HepG2 (cell line): ENCODE measurements around the gene JPH2. TPM values are rescaled to one million over a fixed set of nuclear protein-coding genes. Genes with fewer than 3 reads are reported as not detected.
A peak's percentile ranks its signal among the peaks of the same experiment; 100 is the strongest.

Source experiments
- ELF4 ChIP-seq: sonication (generic); formaldehyde crosslinking; IDR thresholded peaks from 2 replicates; pipeline ENCODE4 v1.5.0; 2020; ENCODE audit warnings: missing genetic modification reagents, mild to moderate bottlenecking, moderate library complexity, borderline replicate concordance
- FOXJ3 ChIP-seq: sonication (generic); formaldehyde crosslinking; IDR thresholded peaks from 2 replicates; pipeline ENCODE4 v1.4.0; 2020; ENCODE audit warnings: missing genetic modification reagents, mild to moderate bottlenecking, borderline replicate concordance
- KAT8 ChIP-seq: IDR thresholded peaks from 2 replicates; pipeline ENCODE4 v1.6.1; 2016; ENCODE audit warnings: missing genetic modification reagents, missing compliant biosample characterization
- LCORL ChIP-seq, 2 experiments: fragments of 450-650 bp in 1 of 2; sonication (generic) in 1 of 2; formaldehyde crosslinking in 1 of 2; IDR thresholded peaks; 2 replicates each; pipeline versions ENCODE4 v1.5.0 to v1.6.1; 2017 to 2020; ENCODE audit warnings: antibody characterized with exemption in 1 of 2, missing genetic modification reagents in 1 of 2
- MLXIP ChIP-seq: sonication (generic); formaldehyde crosslinking; IDR thresholded peaks from 2 replicates; pipeline ENCODE4 v1.9.0; 2021; ENCODE audit warnings: missing genetic modification reagents, borderline replicate concordance
- PATZ1 ChIP-seq: sonication (generic); formaldehyde crosslinking; IDR thresholded peaks from 2 replicates; pipeline ENCODE4 v1.4.0; 2020; ENCODE audit warnings: missing genetic modification reagents
- PAXIP1 ChIP-seq: sonication (generic); formaldehyde crosslinking; conservative IDR thresholded peaks from 2 replicates; pipeline ENCODE4 v1.4.0; 2020; ENCODE audit warnings: mild to moderate bottlenecking, missing genetic modification reagents, moderate library complexity
- RNF219 ChIP-seq: sonication (generic); formaldehyde crosslinking; IDR thresholded peaks from 2 replicates; pipeline ENCODE4 v1.5.0; 2020; ENCODE audit warnings: mild to moderate bottlenecking, missing genetic modification reagents
- SMC3 ChIP-seq: IDR thresholded peaks from 2 replicates; pipeline ENCODE4 v1.6.1; 2011; ENCODE audit warnings: low read length, improper control_type of control experiment
- SOX13 ChIP-seq, 3 experiments: fragments of 450-650 bp in 1 of 3; sonication (generic) in 1 of 3; formaldehyde crosslinking in 1 of 3; IDR thresholded peaks in 2 of 3; conservative IDR thresholded peaks in 1 of 3; 2 replicates each; pipeline versions ENCODE4 v1.5.0 to v1.6.1; 2016 to 2020; ENCODE audit warnings: antibody characterized with exemption in 1 of 3, mild to moderate bottlenecking in 1 of 3, missing compliant biosample characterization in 1 of 3, missing genetic modification reagents in 1 of 3, moderate library complexity in 1 of 3
- TARDBP ChIP-seq: sonication (generic); formaldehyde crosslinking; IDR thresholded peaks from 2 replicates; pipeline ENCODE4 v1.8.0; 2022; ENCODE audit warnings: mild to moderate bottlenecking, missing genetic modification reagents
- XBP1 ChIP-seq: sonication (generic); formaldehyde crosslinking; IDR thresholded peaks from 2 replicates; pipeline ENCODE4 v1.5.0; 2020; ENCODE audit warnings: missing genetic modification reagents
- ZNF207 ChIP-seq: fragments of 450-650 bp; IDR thresholded peaks from 2 replicates; pipeline ENCODE4 v1.6.1; 2016; ENCODE audit warnings: antibody characterized with exemption, borderline replicate concordance
- ZNF512B ChIP-seq: sonication (generic); formaldehyde crosslinking; IDR thresholded peaks from 2 replicates; pipeline ENCODE4 v1.5.1; 2020; ENCODE audit warnings: missing genetic modification reagents, mild to moderate bottlenecking, borderline replicate concordance
- polyA plus RNA-seq, 8 experiments: library from polyadenylated mRNA; depleted of rRNA in 3 of 8; stranded (reverse) in 7 of 8; unstranded in 1 of 8; fragments of >200 nt; fragmentation: Illumina TruSeq in 4 of 8; extraction: Trizol in 4 of 8; gene quantifications; 2 replicates each; pipeline versions ENCODE4 v1.2.1 to v1.2.3, GENCODE V29; 2011 to 2016; ENCODE audit warnings: low read depth in 4 of 8, missing spikeins in 1 of 8, mixed read lengths in 1 of 8; ENCODE audit not compliant: insufficient read depth in 1 of 8
- total RNA-seq, 5 experiments: library from RNA; depleted of rRNA; stranded (reverse); fragments of >200 nt; fragmentation: Illumina TruSeq; extraction: Trizol; gene quantifications; 2 replicates each; pipeline ENCODE4 v1.2.3, GENCODE V29; 2016; ENCODE audit warnings: low read depth in 1 of 5

JPH2 gene
- total and polyA plus RNA-seq, 2 of the 13 experiments (the other 11 are each of a cell fraction or from before 2014, with no cell fraction given): 0.42 TPM; not detected in 1

- TF ChIP-seq RNF219 (CRISPR knock-in tag): no peak
- TF ChIP-seq ELF4 (CRISPR knock-in tag): no peak
- TF ChIP-seq TARDBP (CRISPR knock-in tag): 0 out of 2 replicates have a peak, but pooled peaks have one; percentile 26
- no peak for TF ChIP-seq MLXIP (CRISPR knock-in tag)
- peak; percentile 48 for TF ChIP-seq PAXIP1 (CRISPR knock-in tag)
- TF ChIP-seq XBP1: no peak
- TF ChIP-seq ZNF512B (CRISPR knock-in tag): no peak
- 0 out of 2 replicates have a peak, but pooled peaks have one; percentile 28 for TF ChIP-seq PATZ1
- no peak for TF ChIP-seq SOX13 (IDR thresholded peaks at IDR 0.05)
- 0 out of 4 replicates have a peak, but pooled peaks of 1 of the 2 experiments have one; percentile 27 for TF ChIP-seq SOX13 (CRISPR knock-in tag; conservative IDR thresholded peaks at IDR 0.05 in 1 of 2, IDR thresholded peaks at IDR 0.05 in 1 of 2)
- no peak for TF ChIP-seq SMC3
- TF ChIP-seq KAT8: no peak
- no peak for TF ChIP-seq ZNF207
- TF ChIP-seq FOXJ3 (CRISPR knock-in tag): no peak
- no peak for TF ChIP-seq LCORL (IDR thresholded peaks at IDR 0.05)
- TF ChIP-seq LCORL (CRISPR knock-in tag; IDR thresholded peaks at IDR 0.05): 0 out of 2 replicates have a peak, but pooled peaks have one; percentile 31
These were observed 21.8 kb upstream of the JPH2 start (continued) for GRCh38 chr20:44208770-44209169.
